DND-41 (cell line): ENCODE data around the gene SMIM44.

Experiments
- EZH2 ChIP-seq: IDR thresholded peaks from 3 replicates; pipeline ENCODE4 v1.6.1; 2012; ENCODE audit warnings: borderline replicate concordance, low read depth, mild to moderate bottlenecking, moderate library complexity, low read length, inconsistent platforms; ENCODE audit not compliant: severe bottlenecking
- TF ChIP-seq, protein P1 (sequence below): IDR thresholded peaks from 2 replicates; pipeline ENCODE4 v1.5.1; 2012; ENCODE audit warnings: borderline replicate concordance, low read length, moderate library complexity, mild to moderate bottlenecking; ENCODE audit not compliant: poor library complexity, severe bottlenecking; ENCODE audit errors: extremely low read depth

DNA sequence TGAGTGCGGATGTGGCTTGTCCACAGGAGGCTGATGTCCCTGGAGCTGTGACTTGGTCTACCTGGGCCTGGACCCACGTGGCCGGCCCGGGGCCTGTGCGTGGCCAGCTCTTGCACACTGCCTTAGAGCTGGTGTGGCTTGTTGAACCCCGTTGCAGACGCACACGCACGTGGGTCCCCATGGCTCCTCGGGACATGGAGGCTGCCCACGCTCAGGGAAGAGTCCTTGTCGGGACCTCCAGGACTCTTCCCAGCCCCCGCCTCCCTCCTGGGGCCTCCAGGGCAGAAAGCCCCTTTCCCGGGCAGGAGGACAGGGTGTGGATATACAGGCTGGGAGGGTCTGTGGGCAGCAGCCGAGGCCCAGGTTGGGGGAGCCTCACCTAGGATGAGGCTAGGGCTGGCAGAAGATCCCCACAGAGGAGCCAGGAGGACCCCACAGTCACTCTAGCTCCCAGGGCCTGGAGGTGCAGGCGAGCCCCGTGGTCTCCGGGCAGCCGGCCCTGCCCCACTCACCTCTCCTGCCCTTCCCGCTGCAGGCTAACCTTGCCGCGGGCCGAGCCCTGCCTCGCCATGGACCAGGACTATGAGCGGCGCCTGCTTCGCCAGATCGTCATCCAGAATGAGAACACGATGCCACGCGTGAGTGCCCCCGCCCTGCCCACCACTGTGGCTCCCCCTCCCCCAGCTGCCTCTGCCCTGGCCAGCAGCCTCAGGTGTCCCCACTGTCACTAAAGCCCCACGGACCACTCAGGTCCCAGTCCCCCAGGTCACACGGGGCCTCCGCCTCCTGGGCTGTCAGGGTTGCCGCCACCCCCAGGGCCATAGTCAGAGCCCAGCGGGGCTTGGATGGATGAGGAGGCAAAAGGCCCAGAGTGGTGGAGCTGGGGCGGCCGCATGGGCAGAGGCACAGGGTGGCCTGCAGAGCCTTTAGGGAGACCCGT lies 39.5 kb upstream of the SMIM44 start:
- TF ChIP-seq EZH2: no peak
- TF ChIP-seq, protein P1, sequence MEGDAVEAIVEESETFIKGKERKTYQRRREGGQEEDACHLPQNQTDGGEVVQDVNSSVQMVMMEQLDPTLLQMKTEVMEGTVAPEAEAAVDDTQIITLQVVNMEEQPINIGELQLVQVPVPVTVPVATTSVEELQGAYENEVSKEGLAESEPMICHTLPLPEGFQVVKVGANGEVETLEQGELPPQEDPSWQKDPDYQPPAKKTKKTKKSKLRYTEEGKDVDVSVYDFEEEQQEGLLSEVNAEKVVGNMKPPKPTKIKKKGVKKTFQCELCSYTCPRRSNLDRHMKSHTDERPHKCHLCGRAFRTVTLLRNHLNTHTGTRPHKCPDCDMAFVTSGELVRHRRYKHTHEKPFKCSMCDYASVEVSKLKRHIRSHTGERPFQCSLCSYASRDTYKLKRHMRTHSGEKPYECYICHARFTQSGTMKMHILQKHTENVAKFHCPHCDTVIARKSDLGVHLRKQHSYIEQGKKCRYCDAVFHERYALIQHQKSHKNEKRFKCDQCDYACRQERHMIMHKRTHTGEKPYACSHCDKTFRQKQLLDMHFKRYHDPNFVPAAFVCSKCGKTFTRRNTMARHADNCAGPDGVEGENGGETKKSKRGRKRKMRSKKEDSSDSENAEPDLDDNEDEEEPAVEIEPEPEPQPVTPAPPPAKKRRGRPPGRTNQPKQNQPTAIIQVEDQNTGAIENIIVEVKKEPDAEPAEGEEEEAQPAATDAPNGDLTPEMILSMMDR: no peak
